Neural progenitor cell (in vitro differentiated cells): ENCODE data around the gene ZNF599. TPM values are rescaled to one million over a fixed set of nuclear protein-coding genes. Genes with fewer than 3 reads are reported as not detected.

ENCODE experiments used
- DNase-seq: peaks from one replicate; pipeline ENCODE4 v3.0.0-alpha.2; 2016; ENCODE audit warnings: low spot score
- H2AFZ ChIP-seq: fragments of 200-600 bp; sonication (generic); replicated peaks from 2 replicates; pipeline ENCODE4 v1.6.1; 2016; ENCODE audit warnings: antibody characterized with exemption
- H3F3A ChIP-seq: fragments of 200-600 bp; sonication (generic); 2 replicates; pipeline ENCODE4 v1.6.1; 2016; ENCODE audit warnings: antibody characterized with exemption, low read depth
- H3K27ac ChIP-seq: fragments of 200-600 bp; sonication (generic); 2 replicates; pipeline ENCODE4 v1.5.1; 2016; ENCODE audit warnings: mild to moderate bottlenecking
- H3K27me3 ChIP-seq: fragments of 200-600 bp; sonication (generic); 2 replicates; pipeline ENCODE4 v1.6.1; 2016; ENCODE audit warnings: mild to moderate bottlenecking, moderate library complexity
- H3K36me3 ChIP-seq: fragments of 200-600 bp; sonication (generic); 2 replicates; pipeline ENCODE4 v1.5.1; 2016
- H3K4me1 ChIP-seq: fragments of 200-600 bp; sonication (generic); 2 replicates; pipeline ENCODE4 v1.6.1; 2016; ENCODE audit warnings: mixed run types
- H3K4me2 ChIP-seq: fragments of 200-600 bp; sonication (generic); 2 replicates; pipeline ENCODE4 v1.6.1; 2016
- H3K4me3 ChIP-seq: fragments of 200-600 bp; sonication (generic); 2 replicates; pipeline ENCODE4 v1.5.1; 2016
- H3K79me2 ChIP-seq: fragments of 200-600 bp; sonication (generic); 2 replicates; pipeline ENCODE4 v1.6.1; 2016; ENCODE audit warnings: low read depth
- H3K9ac ChIP-seq: fragments of 200-600 bp; sonication (generic); 2 replicates; pipeline ENCODE4 v1.6.1; 2016
- H3K9me3 ChIP-seq: fragments of 200-600 bp; sonication (generic); 2 replicates; pipeline ENCODE4 v1.5.1; 2016; ENCODE audit warnings: low read depth
- H4K20me1 ChIP-seq: fragments of 200-600 bp; sonication (generic); 2 replicates; pipeline ENCODE4 v1.6.1; 2016; ENCODE audit warnings: low read depth
- H3K27ac Mint-ChIP-seq: 3 replicates; pipeline ENCODE4 v1.8.0; 2021; ENCODE audit warnings: mixed read lengths
- H3K27me3 Mint-ChIP-seq: 2 replicates; pipeline ENCODE4 v1.8.0; 2022; ENCODE audit warnings: low read depth, mild to moderate bottlenecking, inconsistent platforms, moderate library complexity, mixed read lengths; ENCODE audit not compliant: insufficient read depth
- H3K36me3 Mint-ChIP-seq: 3 replicates; pipeline ENCODE4 v1.8.0; 2021; ENCODE audit warnings: mixed read lengths
- H3K4me1 Mint-ChIP-seq: 3 replicates; pipeline ENCODE4 v1.8.0; 2021; ENCODE audit warnings: mixed read lengths
- H3K4me3 Mint-ChIP-seq: 3 replicates; pipeline ENCODE4 v1.8.0; 2021; ENCODE audit warnings: mild to moderate bottlenecking, moderate library complexity, mixed read lengths
- H3K9me3 Mint-ChIP-seq: 3 replicates; pipeline ENCODE4 v1.8.0; 2020; ENCODE audit warnings: mixed read lengths
- CTCF ChIP-seq: fragments of 200-600 bp; sonication (generic); IDR thresholded peaks from 2 replicates; pipeline ENCODE4 v1.5.1; 2017; ENCODE audit warnings: antibody characterized with exemption, mild to moderate bottlenecking
- EZH2 ChIP-seq: fragments of 200-600 bp; sonication (generic); IDR thresholded peaks from 2 replicates; pipeline ENCODE4 v1.6.1; 2017; ENCODE audit warnings: antibody characterized with exemption, mild to moderate bottlenecking, moderate library complexity
- EZH2phosphoT487 ChIP-seq: fragments of 200-600 bp; sonication (generic); IDR thresholded peaks from 2 replicates; pipeline ENCODE4 v1.6.1; 2017; ENCODE audit warnings: antibody characterized with exemption
- total RNA-seq: library from RNA; depleted of rRNA; stranded (reverse); fragments of >200 nt; gene quantifications from 2 replicates; pipeline ENCODE4 v1.2.3, GENCODE V29; 2015; ENCODE audit warnings: low replicate concordance

The ZNF599 gene
- total RNA-seq, 1 donor from 2014 or later, result 12.7 TPM

GRCh38 chr19:34731019-34731829 is 41.8 kb downstream of the ZNF599 start:
- Histone ChIP-seq H3K27me3 (no peaks in the 10 kb centered on the region), H4K20me1 (no peaks in the 10 kb centered on the region), H3K4me1 (peaks cover 8% of the 10 kb centered on the region), H3K27ac (no peak overlapping the region), H3F3A (peaks cover 20% of the 10 kb centered on the region), H3K4me2 (no peak overlapping the region), H3K36me3 (no peaks in the 10 kb centered on the region), H3K9me3 (no peaks in the 10 kb centered on the region), H3K4me3 (no peak overlapping the region), H3K79me2 (peaks cover 4% of the 10 kb centered on the region), H2AFZ (no peak overlapping the region), H3K9ac (no peak overlapping the region)
- no peak for DNase-seq
- Mint-ChIP-seq H3K9me3 (peaks cover 8% of the 10 kb centered on the region), H3K27ac (no peak overlapping the region), H3K36me3 (peaks cover 8% of the 10 kb centered on the region), H3K27me3 (peaks cover 6% of the 10 kb centered on the region), H3K4me3 (peak overlapping the region; percentile 59), H3K4me1 (peaks cover 16% of the 10 kb centered on the region)
- TF ChIP-seq EZH2 (no peak), EZH2phosphoT487 (no peak), CTCF (no peak)

GRCh38 chr19:34725400-34725799 is 47.6 kb downstream of the ZNF599 start:
- no peak overlapping the region for H3K4me2 ChIP-seq
- no peaks in the 10 kb centered on the region for H3K27me3 ChIP-seq
- Mint-ChIP-seq H3K9me3 (peaks cover 3% of the 10 kb centered on the region), H3K4me1 (no peaks in the 10 kb centered on the region), H3K27ac (no peak overlapping the region), H3K4me3 (no peak overlapping the region), H3K36me3 (no peaks in the 10 kb centered on the region), H3K27me3 (peaks cover 13% of the 10 kb centered on the region)
- TF ChIP-seq EZH2phosphoT487 (no peak), CTCF (no peak), EZH2 (no peak)
- H3K4me1 ChIP-seq, result no peaks in the 10 kb centered on the region
- H3K9ac ChIP-seq, result no peak overlapping the region
- H3K9me3 ChIP-seq, result no peaks in the 10 kb centered on the region
- no peak overlapping the region for H3K27ac ChIP-seq
- H3F3A ChIP-seq, result no peaks in the 10 kb centered on the region
- H3K4me3 ChIP-seq, result no peak overlapping the region
- no peaks in the 10 kb centered on the region for H3K79me2 ChIP-seq
- H4K20me1 ChIP-seq, result no peaks in the 10 kb centered on the region
- no peaks in the 10 kb centered on the region for H3K36me3 ChIP-seq
- no peak overlapping the region for H2AFZ ChIP-seq
- no peak for DNase-seq

- Mint-ChIP-seq H3K4me1 (no peaks in the 10 kb centered on the region), H3K9me3 (peaks cover 9% of the 10 kb centered on the region), H3K36me3 (no peaks in the 10 kb centered on the region), H3K27me3 (peaks cover 11% of the 10 kb centered on the region), H3K27ac (no peak overlapping the region), H3K4me3 (no peak overlapping the region)
- Histone ChIP-seq H2AFZ (no peak overlapping the region), H3K4me2 (no peak overlapping the region), H3K9me3 (no peaks in the 10 kb centered on the region), H3K4me3 (no peak overlapping the region), H3K36me3 (no peaks in the 10 kb centered on the region), H3K27me3 (no peaks in the 10 kb centered on the region), H4K20me1 (no peaks in the 10 kb centered on the region), H3K9ac (no peak overlapping the region), H3K27ac (no peak overlapping the region), H3K79me2 (no peaks in the 10 kb centered on the region), H3K4me1 (no peaks in the 10 kb centered on the region), H3F3A (no peaks in the 10 kb centered on the region)
- DNase-seq, result no peak
- TF ChIP-seq EZH2, result no peak
- no peak for TF ChIP-seq CTCF
- no peak for TF ChIP-seq EZH2phosphoT487
Measured at GRCh38 chr19:34722353-34722752, 50.7 kb downstream of the ZNF599 start.
